ENCODE results near the gene MKLN1.

DNA sequence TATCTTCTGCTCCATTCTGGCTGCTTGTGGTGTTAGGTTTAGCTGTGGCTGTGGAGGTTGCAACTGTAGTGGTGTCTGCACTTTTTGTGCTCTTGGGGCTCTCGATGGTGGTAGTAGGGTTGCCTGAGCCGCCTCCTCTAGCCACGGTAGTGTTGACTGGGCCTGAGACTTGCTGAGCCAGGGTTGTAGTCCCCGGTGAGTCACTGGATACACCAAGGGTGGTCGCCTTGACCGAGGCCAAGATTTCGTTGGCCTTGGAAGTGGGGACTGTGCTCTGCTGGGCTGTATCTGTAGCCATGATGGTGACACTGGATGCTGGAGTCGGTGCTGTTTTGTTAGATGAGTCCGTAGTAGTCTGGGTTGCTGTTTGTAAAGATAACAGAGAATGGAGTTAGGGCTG lies 183.4 kb downstream of the MKLN1 start:
- TF ChIP-seq, protein P1, sequence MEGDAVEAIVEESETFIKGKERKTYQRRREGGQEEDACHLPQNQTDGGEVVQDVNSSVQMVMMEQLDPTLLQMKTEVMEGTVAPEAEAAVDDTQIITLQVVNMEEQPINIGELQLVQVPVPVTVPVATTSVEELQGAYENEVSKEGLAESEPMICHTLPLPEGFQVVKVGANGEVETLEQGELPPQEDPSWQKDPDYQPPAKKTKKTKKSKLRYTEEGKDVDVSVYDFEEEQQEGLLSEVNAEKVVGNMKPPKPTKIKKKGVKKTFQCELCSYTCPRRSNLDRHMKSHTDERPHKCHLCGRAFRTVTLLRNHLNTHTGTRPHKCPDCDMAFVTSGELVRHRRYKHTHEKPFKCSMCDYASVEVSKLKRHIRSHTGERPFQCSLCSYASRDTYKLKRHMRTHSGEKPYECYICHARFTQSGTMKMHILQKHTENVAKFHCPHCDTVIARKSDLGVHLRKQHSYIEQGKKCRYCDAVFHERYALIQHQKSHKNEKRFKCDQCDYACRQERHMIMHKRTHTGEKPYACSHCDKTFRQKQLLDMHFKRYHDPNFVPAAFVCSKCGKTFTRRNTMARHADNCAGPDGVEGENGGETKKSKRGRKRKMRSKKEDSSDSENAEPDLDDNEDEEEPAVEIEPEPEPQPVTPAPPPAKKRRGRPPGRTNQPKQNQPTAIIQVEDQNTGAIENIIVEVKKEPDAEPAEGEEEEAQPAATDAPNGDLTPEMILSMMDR (IDR thresholded peaks at IDR 0.05), result no peak
- TF ChIP-seq EP300 (IDR thresholded peaks at IDR 0.05), result no peak
- TF ChIP-seq CHD2 (IDR thresholded peaks at IDR 0.05; ENCODE audit: low read length, partially characterized antibody), result no peak
- no peak for TF ChIP-seq RFX5 (IDR thresholded peaks at IDR 0.05)
- TF ChIP-seq POLR2AphosphoS2 (conservative IDR thresholded peaks at IDR 0.05; ENCODE audit: low read length), result no peak
- TF ChIP-seq ZC3H11A (IDR thresholded peaks at IDR 0.05), result no peak
- no peak for TF ChIP-seq SMC3 (IDR thresholded peaks at IDR 0.05)
- TF ChIP-seq, protein P2, sequence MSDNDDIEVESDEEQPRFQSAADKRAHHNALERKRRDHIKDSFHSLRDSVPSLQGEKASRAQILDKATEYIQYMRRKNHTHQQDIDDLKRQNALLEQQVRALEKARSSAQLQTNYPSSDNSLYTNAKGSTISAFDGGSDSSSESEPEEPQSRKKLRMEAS (IDR thresholded peaks at IDR 0.05), result no peak
- no peak for TF ChIP-seq POLR2A (IDR thresholded peaks at IDR 0.05; ENCODE audit: low read length)
- TF ChIP-seq MYC (IDR thresholded peaks at IDR 0.05; ENCODE audit: borderline replicate concordance, low read length), result no peak
